Suppressor macrophage treated with lipopolysaccharide for 1 hour (primary cell): Measurements from ENCODE around the gene ALDH3B2.
"Not testable (repeated sequence)": the region's sequence is repeated elsewhere in the genome, so short reads cannot be mapped to it uniquely, and the experiment has no call there.

Source experiments
- DNase-seq, 3 donors: peaks; one replicate each; pipeline ENCODE4 v3.0.0-alpha.2; 2020 to 2022

The ALDH3B2 gene

DNA sequence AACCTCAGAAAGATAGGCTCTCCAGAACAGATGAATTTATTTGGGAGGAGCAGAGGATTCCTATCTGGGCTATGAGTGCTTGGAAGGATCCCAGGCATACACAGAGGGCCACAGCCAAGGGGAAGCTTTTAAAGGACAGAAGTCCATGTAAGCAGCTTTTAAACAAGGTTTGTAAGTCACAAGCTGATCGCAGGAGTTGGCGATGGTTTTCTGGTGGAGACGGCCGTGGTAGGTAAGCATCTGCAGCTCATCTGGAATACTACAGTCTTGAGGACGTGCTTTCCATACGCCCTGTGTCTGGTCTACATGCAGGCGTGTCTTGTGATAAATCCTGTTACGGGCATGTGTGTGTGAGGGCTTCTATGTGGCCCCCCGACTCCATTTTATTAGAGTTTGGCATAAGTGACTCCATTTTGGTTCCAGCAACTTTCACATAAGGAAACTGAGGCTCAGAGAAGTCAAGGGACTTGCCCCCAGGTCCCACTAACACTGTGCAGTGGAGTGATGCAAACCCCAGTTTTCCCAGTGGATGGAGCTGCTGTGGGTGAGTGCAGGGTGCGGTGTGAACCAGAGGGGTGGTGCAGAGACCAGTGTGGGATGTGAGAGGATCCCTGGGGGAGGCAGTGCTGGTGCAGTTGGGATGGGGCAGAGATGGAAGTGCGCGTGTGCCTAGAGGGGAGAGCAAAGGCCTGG lies 12.1 kb downstream of the ALDH3B2 start:
- no peak for DNase-seq

DNA sequence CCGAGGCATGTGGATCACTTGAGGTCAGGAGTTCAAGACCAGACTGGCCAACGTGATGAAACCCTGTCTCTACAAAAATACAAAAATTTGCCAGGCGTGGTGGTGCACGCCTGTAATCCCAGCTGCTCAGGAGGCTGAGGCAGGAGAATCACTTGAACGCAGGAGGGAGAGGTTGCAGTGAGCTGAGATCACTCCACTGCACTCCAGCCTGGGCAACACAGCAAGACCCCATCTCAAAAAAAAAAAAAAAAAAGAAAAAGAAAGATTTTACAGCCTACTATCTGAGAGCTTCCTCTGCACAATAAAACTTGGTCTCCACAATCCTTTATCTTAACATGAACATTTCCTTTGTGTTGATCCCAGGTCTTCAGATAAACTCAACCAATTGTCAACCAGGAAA lies 13.7 kb downstream of the ALDH3B2 start:
- not testable (repeated sequence) for DNase-seq

DNA sequence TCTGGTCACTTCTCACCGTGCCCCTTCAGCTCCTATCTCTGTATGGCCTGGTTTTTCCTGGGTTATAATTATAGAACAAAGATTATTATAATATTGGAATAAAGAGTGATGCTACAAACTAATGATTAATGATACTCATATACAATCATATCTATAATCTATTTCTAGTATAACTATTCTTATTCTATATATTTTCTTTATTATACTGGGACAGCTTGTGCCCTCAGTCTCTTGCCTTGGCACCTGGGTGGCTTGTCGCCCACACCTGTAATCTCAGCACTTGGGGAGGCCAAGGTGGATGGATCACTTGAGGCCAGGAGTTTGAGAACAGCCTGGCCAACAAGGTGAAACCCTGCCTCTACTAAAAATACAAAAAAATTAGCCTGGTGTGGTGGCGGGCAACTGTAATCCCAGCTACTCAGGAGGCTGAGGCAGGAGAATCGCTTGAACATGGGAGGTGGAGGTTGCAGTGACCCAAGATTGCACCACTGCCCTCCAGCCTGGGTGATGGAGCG lies 14.7 kb downstream of the ALDH3B2 start:
- not testable (repeated sequence) for DNase-seq

DNA sequence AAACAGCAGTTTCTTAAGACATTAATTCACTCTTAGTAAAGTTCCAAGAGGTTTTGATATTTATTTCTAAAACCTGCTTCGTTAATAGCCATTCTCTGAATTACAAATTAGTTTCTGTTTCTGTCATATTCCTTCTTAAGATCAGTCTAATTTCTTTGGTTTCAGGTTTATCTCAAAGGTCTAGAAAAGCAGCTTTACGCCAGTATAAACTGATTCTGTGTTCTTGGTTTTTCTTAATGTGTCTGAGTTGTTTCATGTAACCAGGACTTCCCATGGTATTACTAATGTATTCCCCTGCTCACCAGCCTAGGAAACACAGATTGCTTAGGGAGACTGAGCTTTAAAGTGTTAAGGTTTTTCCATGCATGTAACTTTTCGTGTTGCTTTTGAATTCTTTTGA lies 17.1 kb downstream of the ALDH3B2 start:
- DNase-seq = no peak

DNA sequence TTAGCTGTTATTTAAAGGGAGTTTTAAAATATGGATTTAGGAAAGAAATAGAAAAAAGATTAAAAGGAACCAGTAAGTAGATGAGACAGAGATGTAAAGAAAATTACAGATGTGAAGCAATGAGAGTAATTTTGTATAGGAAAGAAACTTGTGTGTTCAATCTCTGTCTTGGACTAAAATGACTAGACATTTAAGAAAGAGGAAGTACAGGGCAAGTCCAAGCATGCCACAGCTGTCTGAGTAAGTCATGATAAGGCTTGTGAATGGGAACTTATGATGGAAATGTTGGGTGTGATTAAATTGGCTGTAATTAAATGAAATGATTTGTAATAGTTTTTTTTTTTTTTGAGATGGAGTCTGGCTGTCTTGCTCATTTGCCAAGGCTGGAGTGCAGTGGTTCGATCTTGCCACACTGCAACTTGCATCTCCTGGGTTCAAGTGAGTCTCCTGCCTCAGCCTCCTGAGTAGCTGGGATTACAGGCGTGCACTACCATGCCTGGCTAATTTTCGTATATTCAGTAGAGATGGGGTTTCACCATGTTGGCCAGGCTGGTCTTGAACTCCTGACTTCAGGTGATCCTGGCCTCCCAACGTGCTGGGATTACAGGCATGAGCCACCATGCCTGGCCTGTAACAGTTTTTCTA lies 18.0 kb downstream of the ALDH3B2 start:
- DNase-seq = peak; percentile 37 to 66 (median 57)

DNA sequence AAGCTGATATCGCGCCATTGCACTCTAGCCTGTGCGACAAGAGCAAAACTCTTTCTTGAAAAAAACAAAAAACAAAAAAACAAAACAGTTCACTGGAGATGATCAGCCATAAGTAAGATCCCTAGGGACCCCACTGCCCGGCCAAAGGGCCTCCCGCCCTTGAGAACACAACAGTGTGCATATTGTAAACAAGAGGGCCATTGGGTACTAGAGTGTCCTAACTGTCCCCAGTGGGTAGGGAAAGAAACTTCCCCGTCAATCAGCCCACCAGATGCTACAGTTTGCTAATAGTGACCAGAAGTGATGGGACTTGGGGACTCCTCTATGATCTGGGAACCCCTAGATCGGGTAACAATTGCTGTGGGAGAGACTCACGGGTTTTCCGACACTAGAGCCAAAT lies 20.2 kb downstream of the ALDH3B2 start:
- DNase-seq = no peak

DNA sequence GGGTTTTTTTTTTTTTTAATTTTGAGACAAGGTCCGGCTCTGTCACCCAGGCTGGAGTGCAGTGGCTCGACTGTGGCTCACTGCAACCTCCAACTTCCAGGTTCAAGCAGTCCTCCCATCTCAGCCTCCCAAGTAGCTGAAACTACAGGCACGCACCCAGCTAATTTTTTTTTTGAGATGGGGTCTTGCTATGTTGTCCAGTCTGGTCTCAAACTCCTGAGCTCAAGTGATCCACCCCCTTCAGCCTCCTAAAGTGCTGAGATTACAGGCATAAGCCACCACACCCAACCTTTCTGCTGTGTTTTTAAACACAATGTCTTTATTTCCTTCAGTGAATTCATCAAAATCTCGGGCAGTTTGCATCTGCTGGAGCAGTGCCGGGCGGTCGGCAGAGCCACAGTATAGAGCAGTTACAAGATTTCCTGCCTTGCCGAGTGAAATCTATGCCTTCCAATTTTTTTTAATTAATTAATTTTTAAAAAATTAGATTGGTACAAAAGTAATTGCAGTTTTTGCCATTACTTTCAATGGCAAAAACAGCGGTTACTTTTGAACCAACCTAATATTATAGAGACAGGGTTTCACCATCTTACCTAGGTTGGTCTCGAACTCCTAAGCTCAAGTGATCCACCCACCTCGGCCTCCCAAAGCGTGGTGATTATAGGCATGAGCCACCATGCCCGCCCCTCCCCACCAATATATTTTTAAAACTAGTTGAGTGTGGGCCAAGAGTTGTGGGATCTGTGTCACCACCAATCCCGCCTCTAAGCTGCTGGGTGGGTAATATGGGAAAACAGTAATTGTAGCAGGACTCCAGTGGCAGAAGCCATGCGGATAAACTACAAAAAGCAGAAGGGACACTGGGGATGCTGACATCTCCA lies 21.2 kb downstream of the ALDH3B2 start:
- DNase-seq = no peak

DNA sequence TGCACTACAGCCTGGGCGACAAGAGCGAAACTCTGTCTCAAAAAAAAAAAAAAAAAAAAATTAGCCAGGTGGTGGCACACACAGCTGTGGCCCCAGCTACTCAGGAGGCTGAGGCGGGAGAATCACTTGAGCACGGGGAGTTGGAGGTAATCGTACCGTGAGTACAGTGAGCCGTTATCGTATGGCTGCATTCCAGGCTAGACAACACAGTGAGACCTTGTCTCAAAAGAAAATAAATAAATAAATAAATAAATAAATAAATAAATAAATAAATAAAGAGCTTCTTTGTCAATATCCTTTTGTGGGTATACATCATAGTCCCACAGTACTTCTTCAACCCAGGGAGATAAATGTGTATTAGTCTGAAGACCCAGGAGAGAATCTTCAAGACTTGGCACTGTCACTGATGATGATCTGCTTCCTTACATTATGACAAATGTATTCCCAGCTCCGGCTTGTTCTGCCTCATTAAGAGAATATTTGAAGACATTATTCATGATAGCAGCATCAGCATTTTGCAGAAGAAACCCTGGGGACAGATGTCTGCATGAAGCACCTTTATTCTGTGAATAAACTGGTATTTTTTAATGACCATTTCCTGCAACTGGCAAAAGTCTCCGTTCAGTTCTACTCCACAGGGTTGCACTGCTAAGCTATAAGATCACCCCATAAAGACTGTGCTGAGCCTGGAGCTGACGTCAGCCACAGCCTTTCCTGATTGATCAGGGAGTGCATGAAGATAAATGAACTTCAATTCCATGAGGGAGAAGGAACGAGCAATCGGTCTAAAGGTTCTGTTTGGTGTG lies 22.2 kb downstream of the ALDH3B2 start:
- no peak for DNase-seq

DNA sequence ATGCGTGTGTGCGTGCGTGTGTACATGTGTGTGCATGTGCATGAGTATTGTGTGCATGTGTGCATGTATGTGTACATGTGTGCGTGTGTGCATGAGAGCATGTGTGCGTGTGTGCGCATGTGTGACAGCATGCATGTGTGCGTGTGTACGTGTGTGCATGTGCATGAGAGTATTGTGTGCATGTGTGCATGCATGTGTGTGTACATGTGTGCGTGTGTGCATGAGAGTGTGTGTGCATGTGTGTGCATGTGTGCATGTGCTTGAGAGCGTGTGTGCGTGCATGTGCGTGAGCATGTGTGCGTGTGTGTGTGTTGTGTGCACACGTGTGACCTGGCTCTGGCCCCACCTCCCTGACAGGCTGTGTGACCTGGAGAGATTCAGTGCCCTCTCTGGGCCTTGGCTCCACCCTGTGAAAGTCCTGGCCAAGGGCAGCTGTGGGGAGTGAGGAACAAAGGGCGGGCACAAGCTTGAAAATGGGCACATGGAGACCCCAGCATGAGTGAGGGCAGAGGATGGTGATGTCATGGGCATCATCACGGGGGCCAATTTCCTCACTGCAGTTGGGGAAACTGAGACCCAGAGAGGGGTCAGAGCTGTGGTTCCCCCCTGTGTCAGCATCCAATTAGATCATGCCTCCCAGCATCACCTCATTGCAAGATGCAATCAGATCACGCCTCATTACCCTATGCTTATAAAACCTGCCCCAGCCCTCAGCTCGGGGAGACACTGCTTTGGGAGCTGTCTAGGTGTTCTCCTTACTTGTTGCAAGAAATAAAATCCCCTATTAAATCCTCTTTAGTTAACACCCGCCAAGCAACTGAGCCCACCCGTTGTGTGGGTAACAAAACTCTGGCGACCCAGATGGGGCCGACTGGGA lies 24.6 kb downstream of the ALDH3B2 start:
- no peak for DNase-seq

DNA sequence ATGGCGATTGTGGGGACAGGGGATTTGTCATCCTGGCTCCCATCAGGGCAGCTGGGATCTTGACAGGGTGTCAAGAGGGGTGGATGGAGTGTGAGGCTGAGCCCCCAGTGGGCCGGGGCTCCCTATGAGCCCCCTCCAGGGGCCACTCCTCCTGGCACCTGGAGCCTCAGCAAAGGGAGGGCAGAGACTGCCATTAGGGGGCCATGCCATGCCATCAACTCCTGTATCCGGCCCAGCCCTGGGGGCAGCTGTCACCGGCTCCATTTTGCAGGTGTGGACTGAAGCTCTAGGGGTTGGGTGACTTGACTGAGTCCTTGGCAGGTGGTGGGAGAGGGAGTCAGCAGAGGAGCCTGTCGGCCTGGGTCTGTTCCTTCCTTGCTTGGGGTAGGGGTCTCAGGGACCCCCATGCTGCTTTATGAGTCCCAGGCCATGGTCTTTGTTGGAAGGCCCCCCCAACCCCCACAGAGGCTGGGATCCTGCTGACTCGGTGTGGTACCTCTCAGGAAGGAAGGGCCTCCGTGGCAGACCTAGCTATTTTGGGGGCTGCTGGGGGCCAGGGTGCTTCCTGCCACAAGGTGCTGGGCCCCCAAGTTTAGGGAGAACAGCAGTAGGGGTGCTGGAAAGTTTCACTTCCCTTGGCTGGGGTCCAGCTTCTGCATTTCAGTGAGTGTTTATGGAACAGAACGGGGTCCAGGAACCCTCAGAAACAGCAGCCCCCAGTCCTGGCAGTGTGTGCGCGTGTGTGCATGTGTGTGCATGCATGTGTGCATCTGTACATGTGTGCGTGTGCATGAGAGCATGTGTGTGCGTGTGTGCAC lies 25.4 kb downstream of the ALDH3B2 start:
- DNase-seq = peak in 2 of 3 donors; percentile 46 to 56

DNA sequence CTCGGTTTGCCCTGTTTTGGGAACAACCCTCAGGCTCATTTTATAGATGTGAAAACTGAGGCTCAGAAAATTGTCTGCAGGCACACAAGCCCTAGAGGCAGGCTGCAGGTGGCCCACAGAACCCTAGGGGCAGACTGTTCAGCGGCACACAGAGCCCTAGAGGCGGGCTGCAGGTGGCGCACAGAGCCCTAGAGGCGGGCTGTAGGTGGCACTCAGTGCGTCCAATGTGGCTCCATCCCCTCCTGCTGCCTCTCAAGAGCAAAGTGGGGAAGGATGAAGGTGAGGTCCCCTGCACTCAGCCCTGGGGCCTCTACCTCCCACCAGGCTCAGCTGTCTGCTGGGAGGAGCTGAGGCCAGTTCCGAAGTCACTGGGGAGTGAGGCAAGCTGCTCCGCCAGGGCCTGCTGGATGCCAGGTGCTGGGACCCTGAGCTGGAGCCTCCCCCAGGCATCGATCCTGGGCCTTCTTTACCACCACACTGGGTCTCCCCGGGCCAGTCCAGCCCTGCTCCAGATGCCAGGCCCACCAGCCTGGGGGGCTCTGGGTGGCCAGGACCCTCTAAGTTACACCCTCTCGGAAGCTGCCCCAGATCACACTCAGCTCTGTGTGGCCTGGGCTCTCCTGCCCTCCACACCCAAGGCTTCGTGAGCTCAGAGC lies 26.2 kb downstream of the ALDH3B2 start:
- DNase-seq = peak in 2 of 3 donors; percentile 24 to 36

DNA sequence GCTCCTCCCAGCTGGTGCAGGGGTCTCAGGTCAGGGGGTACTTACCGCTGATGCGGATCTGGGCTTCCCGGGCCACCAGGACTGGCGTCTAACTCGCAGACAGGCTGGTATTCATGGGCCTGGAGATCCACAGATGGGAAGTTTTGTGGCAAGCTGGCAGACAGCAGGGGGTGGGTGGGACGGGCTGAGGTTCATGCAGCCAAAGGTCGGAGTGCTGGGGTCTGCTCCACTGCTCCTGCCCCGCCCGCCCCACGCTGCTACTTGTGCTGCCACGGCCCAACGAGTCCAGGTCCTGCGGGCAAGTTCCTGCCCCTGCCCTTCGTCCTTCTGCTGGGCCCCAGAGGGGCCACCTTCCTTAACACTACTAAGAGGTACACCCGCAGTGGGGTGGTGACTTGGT lies 27.0 kb downstream of the ALDH3B2 start:
- no peak for DNase-seq

DNA sequence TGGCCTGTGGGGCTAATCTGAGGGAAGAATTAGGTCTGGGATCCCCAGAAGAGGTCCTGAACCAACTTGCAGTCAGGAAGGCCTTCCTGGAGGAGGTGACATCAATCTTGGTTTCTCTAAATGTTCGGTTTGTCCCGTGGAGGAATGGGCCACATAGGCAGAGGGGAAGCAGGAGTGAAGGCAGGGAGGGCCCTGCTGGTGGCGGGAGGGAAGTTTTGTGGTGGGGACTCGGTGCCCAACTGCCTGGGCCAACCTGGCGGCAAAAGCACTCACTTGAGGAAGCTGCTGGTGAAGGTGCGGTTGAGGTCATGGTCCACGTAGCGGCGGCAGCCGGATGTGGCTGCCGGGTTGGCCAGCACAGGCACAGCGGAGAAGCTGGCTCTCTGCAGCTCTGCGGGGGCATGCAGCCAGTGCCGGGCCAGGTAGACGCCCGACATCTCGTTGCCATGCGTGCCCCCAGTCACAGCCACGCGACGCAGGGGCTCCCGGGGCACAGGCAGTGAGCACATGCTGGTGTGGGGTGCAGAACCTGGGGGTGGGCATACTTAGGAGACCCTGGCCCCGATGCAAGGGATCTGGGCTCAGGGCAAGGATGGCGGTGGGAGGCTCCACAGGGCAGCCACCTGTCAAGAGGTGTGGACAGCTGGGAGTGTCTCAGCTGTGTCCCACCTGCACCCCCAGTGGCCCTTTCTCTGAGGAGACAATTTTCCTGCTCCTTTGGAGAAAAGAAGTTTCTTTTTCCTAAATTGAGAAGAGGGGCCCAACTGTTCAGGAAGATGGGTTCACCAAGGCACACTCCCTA lies 27.7 kb downstream of the ALDH3B2 start:
- DNase-seq = no peak

DNA sequence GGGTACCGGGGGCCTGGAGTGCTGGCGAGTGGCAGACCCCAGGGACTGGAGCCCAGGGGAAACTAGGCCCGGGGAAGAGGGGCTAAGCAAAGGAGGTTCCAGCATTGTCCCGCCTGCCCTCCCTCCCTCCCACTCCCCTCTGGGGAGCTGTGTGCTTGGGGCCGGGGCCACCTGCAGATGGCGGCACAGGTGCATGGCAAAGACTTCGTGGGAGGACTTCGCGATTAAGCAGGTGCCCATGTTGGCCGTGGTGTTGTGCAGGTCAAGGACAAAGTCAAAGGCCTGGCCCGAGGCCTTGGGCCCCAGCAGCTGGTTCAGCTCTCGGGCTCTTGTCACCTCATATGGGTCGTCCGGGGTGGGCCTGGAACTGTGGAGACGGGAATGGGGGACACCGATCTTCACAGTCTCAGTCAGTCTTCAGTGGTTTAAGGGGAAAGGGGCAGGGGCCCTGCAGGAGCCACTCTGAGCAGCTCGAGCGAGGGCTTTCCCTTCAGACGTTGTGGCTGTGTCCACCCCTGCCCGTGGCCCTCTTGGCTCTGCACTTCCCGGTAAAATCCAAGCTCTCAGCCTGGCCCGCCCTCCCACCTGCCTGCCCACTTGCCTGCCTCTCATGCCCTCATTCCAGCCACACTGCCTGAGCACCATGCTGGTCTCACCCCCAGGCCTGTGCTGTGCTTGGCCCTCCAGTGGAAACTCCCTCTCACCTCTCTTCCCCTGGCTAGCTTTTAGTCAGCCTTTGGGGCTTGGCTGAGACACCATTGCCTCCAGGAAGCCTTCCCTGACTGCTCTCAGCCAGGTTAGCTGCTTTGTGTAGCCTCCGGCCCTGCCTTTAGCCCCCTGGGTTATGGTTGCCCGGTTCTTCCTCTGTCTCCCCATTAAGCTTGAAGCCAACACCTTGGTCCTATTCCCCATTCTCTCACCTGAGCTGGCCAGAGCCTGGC lies 28.6 kb downstream of the ALDH3B2 start:
- DNase-seq = no peak

DNA sequence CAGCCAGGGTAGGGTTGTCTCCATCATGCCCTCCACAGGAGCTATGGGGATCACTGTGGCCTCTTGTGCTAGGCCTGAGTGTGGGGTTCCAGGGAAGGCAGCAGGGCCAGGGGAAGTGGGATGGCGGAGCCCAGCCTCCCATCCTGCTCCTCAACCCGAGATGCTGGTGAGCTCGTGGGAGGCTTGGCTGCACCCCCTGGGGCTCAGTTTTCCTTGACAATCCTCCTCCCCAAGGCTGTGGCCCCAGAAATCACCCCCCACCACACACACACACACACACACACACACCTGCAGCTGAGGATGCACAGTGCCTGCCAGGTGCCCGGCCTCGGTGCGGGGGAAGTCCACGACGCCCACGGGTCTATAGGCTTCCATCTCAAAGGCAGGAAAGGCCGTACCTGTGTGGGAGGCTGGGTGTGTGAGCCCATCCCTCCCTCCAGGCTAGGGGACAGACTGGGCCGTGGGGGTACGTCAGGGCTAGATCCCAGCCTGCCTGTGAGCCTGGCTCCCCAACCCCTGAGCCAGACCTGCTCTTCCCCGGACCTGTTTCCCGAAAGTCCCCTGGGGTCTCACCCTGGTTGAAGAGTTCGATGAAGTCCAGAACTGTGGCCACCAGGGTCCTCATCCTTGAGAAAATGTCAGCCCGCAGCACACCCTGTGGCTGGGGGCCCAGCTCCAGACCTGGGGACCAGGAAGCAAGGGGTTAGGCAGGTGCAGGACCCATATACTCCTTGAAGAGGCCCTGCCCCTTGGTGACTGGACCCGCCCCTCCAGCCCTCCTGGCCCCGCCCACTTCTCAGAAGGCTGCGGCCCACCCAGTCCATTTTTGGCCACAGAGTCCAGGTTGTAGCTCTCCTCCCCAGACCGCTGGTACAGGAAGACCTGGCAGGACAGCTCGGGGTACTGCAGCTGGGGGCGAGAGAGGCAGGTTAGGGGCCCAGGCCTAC lies 29.7 kb downstream of the ALDH3B2 start:
- no peak for DNase-seq

DNA sequence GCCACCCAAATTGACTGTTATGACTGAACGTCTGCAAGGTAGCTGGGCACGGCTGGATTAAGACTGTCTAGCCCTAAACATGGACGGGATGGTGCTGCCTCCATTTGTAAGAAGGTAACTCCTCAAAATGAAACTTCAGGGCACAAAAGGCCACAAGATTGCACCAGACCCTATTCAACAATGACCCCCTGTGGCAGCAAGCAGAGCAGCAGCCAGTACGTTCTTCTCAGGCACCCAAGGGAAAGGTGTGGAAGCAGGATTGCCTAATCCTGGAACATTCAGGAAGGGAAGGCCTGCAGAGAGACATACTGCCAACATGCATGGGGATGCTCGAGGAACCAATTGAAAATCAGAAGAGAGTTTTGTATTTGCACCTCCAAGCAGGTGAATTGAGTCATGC lies 30.4 kb downstream of the ALDH3B2 start:
- no peak for DNase-seq
